GM18519 (cell line): ENCODE measurements around the gene BAIAP2L1.

Source experiments
- ATAC-seq: cut with Tn5 transposase; IDR thresholded peaks from one replicate; pipeline ENCODE4 v1.9.1; 2021; ENCODE audit warnings: mild to moderate bottlenecking, moderate library complexity; ENCODE audit not compliant: unreplicated experiment, low FRiP score

BAIAP2L1 gene

DNA sequence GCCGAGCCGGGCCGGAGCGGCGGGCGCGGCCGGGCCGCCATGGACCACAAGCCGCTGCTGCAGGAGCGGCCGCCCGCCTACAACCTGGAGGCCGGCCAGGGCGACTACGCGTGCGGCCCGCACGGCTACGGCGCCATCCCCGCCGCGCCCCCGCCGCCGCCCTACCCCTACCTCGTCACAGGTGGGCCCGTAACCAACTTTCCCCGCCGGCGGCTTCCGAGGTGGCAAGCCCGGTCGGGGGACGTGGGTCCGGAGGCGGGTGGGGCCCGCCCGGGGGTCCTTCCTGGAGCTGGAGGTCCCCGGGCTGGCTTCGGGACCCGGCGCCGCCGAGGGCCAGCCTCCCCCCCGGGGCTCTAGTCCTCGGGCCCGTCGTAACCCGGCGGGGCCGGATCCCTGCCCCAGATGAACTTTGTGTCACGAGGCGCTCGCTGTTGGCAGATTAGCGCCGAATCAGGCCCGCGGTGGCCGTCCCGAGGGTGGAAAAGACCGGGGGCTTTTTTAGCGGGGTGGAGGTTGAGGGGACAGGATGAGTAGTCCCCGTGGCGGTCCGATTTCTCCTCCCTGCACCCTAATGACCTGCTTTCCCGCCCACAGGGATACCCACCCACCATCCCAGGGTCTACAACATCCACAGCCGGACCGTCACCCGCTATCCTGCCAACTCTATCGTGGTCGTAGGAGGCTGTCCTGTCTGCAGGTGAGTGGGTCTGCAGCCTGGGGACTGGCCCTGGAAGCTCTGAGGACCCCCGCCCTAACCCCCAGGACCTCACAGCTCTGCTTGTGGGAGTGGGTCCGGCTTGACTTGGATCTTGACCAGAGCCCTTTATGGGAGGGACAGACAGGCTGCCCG lies 118.9 kb downstream of the BAIAP2L1 start:
- peak; percentile 31 for ATAC-seq

DNA sequence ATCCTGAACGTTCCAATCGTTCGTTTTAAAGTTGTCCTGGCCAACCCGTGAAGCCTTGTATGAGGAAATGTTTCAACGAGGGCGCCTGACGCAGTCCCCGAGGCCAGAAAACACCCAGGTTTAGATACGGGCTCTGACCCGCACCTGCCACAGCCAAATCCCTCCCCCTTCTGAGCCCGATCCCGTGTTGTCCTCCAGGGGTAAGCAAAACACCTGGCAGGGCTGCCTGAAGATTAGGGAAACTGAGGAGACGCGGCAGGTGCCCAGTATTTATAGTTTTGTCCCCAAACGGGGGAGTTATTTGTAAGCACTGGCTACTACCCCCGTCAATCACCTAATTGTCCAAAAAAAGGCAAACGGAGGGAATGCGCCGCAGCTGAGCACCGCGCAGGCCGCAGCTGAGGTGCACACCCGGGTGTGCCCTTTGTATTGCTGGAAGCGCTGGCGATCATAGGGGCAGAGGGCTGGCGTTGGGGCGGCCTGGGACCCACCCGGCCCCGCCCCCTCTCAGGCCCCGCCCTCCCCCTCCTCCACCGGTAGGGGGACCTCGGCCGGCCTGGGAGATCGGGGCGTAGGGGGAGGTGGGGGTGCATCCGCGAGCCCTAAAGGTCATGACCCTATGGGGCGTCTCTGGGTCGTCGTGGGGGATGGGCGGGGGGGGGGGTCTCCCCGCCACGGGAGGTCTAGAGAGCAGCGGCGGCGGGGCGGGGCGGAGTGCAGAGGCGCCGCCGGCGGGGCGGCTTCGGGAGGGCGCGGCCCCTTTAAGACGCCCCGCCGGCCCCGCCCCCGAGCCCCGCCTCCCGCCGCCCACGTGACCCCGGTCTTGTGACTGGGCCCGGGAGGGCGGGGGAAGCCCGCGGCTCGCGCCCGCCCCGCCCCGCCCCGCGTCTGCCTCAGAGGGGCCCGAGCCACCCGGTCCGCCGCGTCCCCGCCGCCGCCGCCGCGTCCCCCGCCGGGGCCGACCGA lies 119.8 kb downstream of the BAIAP2L1 start, which contains the start of gene BRI3:
Gene BRI3 (plus strand): TSS at position 896 of the 966 bp plus-strand sequence. CDS start 110 bp downstream, outside the sequence.
- ATAC-seq = peak; percentile 42

GRCh38 chr7:98280296-98280695 lies 120.6 kb downstream of the BAIAP2L1 start:
- no peak for ATAC-seq

DNA sequence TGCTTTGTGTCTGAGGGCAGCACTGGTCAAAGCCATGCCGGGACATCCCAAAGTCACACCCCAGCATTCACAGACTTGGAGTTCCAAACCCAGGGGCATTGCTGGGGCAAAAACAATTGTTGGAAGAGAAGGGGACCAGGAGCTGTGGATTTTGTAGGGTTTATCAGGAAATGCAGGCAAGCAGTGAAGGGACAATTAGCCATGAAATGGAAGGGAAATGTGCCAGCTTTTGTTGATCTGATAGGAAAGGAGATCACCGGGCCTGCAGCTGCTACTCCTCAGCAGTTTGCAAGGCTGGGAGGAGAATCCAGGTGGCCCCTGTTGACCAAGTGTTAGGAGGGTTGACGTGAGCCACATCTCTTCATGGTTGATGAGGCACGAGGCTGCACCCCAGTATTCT lies 122.0 kb downstream of the BAIAP2L1 start:
- ATAC-seq = no peak

DNA sequence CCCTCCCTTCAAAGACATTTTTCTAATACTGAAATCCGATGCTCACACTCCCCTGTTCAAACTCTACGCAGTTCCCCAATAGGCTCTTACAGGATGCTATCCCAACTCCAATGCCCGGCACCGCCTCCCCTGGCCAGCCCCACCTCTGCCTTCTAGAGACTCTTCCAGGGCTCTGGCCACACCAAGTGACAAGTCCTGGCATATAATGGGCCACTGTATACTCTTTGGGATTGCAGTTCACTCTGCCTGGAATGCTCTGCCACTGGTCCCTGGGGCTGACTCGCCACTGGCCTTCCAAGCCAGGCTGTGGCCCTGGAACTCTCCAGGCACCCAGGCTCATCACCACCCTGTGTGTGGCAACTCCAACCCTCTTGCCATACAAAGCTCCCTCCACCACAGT lies 122.5 kb downstream of the BAIAP2L1 start:
- ATAC-seq = no peak

DNA sequence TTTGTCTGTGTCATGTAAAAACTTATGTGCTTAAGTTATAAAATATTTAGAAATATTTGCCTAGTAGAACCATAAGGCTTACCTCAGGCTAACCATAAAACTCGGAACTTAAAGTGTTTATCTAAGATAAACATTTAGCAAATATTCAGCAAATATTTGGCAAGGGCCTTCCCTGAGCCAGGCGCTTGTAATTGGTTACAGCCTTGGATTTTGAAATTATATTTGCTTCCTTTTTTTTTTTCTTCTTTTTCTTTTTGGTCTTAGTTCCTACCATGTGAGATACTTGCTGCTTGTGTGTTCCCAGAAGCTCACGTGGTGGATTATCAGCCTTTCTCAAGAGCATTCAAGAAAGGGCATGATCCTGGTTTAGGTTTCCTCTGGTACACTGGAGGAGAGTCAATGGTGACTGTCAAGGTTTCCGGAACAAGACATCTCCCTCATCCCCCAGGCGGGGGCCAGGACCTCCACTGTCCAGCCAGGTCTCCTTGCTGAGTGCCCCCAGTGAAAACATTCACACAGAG lies 124.6 kb downstream of the BAIAP2L1 start:
- ATAC-seq = no peak

- no peak for ATAC-seq
Measured at GRCh38 chr7:98267303-98267702, 133.6 kb downstream of the BAIAP2L1 start.

GRCh38 chr7:98266840-98267239 lies 134.1 kb downstream of the BAIAP2L1 start:
- ATAC-seq = no peak

DNA sequence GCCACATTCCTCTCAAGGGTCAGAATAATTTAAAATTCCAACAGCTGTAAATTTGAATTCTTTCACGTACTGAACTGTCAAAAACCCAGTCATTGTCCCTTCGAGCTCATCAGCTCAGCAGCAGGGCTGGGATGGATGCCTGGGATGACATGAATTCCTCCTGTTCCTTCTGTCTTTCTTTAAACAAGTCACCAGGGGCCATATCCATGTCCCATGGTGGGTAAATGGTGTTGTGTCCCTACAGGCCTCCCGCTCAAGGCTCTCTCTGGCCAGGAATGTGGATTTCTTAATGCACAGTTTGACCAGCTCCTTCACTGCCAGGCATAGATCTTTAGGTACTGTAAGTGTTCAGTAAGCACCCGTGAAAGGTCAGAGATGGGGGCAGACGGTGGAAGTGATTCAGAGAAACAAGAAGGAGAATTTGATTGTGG lies 135.0 kb downstream of the BAIAP2L1 start:
- ATAC-seq = no peak

- ATAC-seq = no peak
Measured at GRCh38 chr7:98257701-98258100, 143.2 kb downstream of the BAIAP2L1 start.

- no peak for ATAC-seq
Measured at GRCh38 chr7:98256431-98256830, 144.5 kb downstream of the BAIAP2L1 start.

DNA sequence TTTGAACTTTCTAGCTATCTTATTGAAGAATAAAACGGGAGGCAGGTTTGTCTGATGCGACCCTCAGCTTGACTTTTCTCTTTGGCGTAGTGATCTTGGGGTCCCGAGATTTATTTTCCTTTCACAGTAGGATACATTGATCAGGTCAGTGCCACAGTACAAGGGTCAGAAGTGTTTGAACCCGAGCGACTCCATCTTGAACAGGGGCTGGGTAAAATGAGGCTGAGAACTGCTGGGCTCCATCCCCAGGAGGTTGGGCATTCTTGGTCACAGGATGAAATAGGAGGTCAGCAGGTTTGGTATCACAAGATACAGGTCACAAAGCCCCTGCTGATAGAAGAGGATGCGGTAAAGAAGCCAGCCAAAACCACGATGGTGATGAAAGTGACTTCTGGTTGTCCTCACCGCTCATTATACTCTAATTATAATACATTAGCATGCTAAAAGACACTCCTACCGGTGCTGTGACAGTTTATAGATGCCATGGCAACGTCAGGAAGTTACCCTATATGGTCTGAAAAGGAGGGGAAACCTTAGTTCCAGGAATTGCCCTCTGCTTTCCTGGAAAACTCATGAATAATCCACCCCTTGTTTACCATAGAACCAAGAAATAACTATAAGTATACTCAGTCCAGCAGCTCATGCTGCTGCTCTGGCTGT lies 145.8 kb downstream of the BAIAP2L1 start:
- no peak for ATAC-seq

GRCh38 chr7:98254516-98254915 lies 146.4 kb downstream of the BAIAP2L1 start:
- ATAC-seq = no peak

DNA sequence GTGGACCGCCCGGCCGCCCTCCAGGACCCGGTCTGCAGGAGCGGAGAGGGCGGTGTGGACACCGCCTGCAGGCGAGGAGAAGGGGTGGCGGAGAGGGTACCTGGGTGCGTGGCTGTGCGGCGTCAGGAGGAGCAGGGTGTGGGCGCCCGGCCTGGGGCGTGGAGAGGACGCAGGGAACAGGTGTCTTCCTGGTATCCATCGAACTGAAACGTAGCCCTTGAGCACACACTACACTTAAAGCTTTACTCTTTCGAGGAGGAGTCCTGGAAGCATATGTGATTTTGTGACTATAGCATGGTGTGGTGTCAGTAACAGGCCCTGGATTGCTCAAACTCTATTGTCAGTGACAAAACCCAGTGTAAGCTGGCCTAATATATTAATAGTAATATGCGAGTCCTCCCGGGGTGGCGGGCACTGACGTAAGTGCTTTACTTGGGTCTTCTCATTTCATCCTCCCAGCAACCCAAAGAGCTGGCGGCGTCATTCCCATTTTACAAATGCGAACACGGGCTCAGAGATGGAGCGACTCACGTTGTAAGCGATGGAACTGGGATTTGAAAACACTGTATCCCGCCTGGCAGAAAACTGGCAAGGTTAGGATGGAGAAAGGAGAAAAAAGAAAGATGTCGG lies 148.3 kb downstream of the BAIAP2L1 start:
- ATAC-seq = no peak

DNA sequence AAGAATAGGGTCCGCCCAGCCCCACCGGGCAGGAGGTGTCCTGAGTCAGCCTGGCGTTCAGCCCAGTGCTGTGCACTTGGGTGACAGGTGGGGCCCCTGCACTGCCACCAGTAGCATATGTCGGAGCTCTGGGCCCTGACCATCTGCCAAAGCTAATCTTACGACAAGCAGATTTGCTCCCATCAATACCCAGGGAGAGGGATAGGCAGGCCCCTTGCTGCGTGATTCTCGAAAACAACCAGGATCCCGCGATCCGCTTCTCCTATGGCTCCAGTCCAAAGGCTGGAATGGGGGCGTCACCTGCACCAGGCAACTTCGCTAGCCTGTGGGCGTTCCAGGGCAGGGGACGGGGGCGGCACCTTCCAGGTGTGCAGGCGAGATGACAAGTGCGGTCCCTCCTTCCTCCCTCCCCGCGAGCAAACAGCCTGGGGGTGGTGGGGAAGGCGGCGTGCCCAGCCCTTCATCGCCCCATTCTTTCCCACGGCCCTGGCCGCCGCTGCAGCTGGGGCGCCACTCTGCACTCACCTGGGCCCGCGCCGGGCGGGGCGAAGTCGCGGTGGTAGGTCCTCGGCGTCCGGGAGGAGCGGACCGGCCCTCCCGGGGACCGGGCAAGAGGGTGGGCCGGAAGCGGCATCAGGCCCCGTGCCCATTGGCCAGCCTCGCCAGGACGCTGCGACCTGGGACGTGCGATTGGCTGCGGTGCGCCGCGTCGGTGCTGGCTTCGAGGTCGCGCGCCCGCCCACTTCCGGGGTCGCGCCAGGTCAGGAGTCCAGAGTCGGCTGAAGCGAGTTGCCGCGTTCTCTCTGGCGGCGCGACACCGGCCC lies 149.1 kb downstream of the BAIAP2L1 start, which contains the start of gene TECPR1:
Gene TECPR1 (minus strand): TSS at position 632 of the 824 bp plus-strand sequence. CDS start 6,086 bp downstream, outside the sequence.
- ATAC-seq = peak; percentile 95

GRCh38 chr7:98251231-98251600 lies 149.7 kb downstream of the BAIAP2L1 start:
- peak; percentile 27 for ATAC-seq

- ATAC-seq = no peak
Measured at GRCh38 chr7:98250789-98251188, 150.1 kb downstream of the BAIAP2L1 start.

DNA sequence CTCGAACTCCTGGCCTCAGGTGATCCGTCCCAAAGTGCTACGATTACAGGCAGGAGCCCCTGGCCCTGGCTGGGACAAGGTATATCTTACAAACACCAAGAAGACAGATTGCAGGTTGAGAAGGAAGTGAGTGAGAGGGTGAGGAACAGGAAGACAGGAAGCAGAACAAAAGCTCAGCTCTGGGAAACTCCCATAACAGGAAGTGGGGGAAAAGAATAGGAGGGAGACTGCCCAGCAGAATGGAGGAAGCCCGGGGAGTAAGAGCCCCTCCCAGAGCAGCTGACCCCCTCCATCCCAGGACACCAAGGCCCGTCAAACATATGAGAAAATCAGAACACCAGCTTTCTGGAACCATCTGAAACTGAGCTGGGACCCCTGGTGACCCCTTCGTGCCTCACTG lies 151.8 kb downstream of the BAIAP2L1 start:
- ATAC-seq = no peak

DNA sequence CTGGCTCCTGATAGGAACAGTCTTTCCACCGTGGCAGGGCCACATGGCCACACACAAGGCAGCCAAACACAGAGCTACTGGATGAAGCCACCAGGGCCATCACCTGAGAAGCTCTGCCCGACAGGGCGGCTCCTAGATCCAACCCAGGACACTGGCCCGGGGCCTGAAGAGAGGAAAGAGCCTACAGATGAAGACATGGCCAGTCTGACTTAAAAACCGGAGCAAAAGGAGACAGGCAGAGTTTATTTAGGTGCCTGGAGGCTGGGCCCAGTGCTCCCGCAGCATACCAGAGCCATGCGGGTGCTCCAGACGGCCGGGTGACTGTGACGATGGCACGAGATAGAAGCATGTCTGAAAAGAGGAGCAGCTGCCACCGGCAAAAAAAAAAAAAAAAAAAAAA lies 152.7 kb downstream of the BAIAP2L1 start:
- no peak for ATAC-seq
